Lower lobe of right lung (tissue), 2 donors: ENCODE data around the gene TMCC2. TPM values are rescaled to one million over a fixed set of nuclear protein-coding genes. Genes with fewer than 3 reads are reported as not detected.
A peak's percentile ranks its signal among the peaks of the same experiment; 100 is the strongest.
"Not testable (repeated sequence)": the region's sequence is repeated elsewhere in the genome, so short reads cannot be mapped to it uniquely, and the experiment has no call there.

Experiments used
- ATAC-seq, 2 donors: fragments of 200-7000 bp; cut with Tn5 transposase; one replicate each; pipeline ENCODE4 v1.9.1; 2020 to 2022; ENCODE audit warnings: mild to moderate bottlenecking in 2 of 2, moderate library complexity in 2 of 2
- DNase-seq: peaks from one replicate; pipeline ENCODE4 v3.0.0-alpha.2; 2020
- H3K27ac ChIP-seq: fragments of 200-600 bp; one replicate; pipeline ENCODE4 v1.8.0; 2022
- H3K27me3 ChIP-seq: fragments of 200-600 bp; one replicate; pipeline ENCODE4 v1.8.0; 2022; ENCODE audit warnings: low read depth
- H3K36me3 ChIP-seq: fragments of 200-600 bp; one replicate; pipeline ENCODE4 v1.8.0; 2022; ENCODE audit warnings: mild to moderate bottlenecking
- H3K4me1 ChIP-seq: fragments of 200-600 bp; one replicate; pipeline ENCODE4 v1.8.0; 2022
- H3K4me3 ChIP-seq: fragments of 200-600 bp; one replicate; pipeline ENCODE4 v1.8.0; 2022; ENCODE audit warnings: mild to moderate bottlenecking
- H3K9me3 ChIP-seq: fragments of 200-600 bp; one replicate; pipeline ENCODE4 v1.8.0; 2022
- intact Hi-C: fragments of 100-400 bp; cut with DNase I; formaldehyde crosslinking; loops from one replicate; pipeline ENCODE4 v1.11.0; 2022
- total RNA-seq: library from RNA; stranded (reverse); fragmentation: NEBNext Ultra II Directional; extraction: Animal tissue kit (Norgen Biotek cat#: 25700); gene quantifications from one replicate; pipeline ENCODE4 v1.2.1, GENCODE V29; 2021
- TF ChIP-seq, protein P1 (sequence below): fragments of 200-600 bp; IDR thresholded peaks from one replicate; pipeline ENCODE4 v1.8.0; 2022; ENCODE audit warnings: antibody characterized with exemption, mild to moderate bottlenecking
- donor health status: DM: no; HTN: yes; CAD: no; lungs with severe emphysema.

TMCC2 gene
- total RNA-seq, 1 donor from 2014 or later = 3.0 TPM

DNA sequence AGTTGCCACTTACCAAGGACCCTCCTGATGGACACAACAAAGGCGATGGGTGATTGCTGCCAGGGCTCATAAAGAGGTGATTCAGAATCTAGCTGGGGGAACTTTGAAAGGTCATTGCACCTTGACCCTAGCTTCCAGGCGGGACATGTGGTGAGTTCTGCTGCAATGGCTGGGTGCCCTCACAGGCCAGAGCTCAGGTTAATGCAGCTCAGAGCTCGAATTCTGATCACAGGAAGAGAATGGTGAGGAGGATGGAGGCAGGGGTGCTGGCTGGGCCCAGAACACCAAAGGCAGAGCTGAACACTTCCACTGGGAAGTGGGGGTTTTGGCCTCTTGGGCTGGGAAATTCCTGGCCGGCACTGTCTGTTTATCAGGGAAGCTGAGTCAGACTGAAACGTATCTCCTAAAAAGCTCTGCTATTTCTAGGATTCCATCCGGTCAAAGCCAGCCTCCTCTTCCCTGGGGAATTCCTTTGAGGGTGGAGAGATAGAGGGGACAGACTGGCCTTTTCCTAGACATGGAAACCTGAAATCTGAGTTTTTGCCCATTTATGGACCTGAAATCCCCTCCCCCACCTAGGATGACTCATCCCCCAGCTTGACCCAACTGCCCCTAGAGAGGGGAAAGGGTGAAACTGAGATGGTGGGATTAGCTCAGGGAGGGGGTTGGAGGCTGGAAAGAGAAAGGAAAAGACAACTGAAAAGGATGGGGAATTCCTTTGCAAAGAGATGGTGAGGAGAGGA lies 66.6 kb downstream of the TMCC2 start:
- peaks cover 15% of the 10 kb centered on the region for H3K4me1 ChIP-seq
- ATAC-seq (peak in 1 of 2 donors; percentile 72), DNase-seq (no peak)
- no peak overlapping the region for H3K4me3 ChIP-seq
- TF ChIP-seq, protein P1, sequence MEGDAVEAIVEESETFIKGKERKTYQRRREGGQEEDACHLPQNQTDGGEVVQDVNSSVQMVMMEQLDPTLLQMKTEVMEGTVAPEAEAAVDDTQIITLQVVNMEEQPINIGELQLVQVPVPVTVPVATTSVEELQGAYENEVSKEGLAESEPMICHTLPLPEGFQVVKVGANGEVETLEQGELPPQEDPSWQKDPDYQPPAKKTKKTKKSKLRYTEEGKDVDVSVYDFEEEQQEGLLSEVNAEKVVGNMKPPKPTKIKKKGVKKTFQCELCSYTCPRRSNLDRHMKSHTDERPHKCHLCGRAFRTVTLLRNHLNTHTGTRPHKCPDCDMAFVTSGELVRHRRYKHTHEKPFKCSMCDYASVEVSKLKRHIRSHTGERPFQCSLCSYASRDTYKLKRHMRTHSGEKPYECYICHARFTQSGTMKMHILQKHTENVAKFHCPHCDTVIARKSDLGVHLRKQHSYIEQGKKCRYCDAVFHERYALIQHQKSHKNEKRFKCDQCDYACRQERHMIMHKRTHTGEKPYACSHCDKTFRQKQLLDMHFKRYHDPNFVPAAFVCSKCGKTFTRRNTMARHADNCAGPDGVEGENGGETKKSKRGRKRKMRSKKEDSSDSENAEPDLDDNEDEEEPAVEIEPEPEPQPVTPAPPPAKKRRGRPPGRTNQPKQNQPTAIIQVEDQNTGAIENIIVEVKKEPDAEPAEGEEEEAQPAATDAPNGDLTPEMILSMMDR = no peak
- H3K27ac ChIP-seq = peak overlapping the region; percentile 32
- H3K9me3 ChIP-seq = no peaks in the 10 kb centered on the region
- H3K27me3 ChIP-seq = no peaks in the 10 kb centered on the region
- H3K36me3 ChIP-seq = no peaks in the 10 kb centered on the region
- intact Hi-C loops = no loop called here

DNA sequence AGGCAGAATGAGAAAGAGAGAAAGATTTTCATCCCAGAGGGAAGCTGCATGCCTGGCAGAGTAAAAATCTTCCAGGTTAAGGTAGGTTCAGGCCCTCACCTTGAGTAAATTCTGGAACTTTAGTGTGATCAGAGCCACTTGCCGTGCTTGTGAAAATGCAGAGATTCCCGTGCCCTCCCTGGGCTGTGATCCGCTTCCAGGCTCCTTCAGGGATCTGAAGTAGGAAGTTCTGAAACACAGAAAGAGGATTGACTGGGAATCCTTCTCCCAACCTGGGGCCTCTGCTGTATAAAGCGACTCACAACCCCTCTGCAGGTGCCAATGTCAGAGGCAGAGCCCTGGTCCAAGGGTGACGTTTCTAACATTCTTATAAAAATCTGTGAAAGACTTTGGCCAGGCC lies 67.2 kb downstream of the TMCC2 start:
- no peak overlapping the region for H3K27ac ChIP-seq
- ATAC-seq = no peak
- H3K9me3 ChIP-seq = no peaks in the 10 kb centered on the region
- H3K27me3 ChIP-seq = no peaks in the 10 kb centered on the region
- H3K4me3 ChIP-seq = no peak overlapping the region
- TF ChIP-seq, protein P1 = no peak
- H3K4me1 ChIP-seq = peaks cover 18% of the 10 kb centered on the region
- DNase-seq = no peak
- intact Hi-C loops = no loop called here
- H3K36me3 ChIP-seq = no peaks in the 10 kb centered on the region

DNA sequence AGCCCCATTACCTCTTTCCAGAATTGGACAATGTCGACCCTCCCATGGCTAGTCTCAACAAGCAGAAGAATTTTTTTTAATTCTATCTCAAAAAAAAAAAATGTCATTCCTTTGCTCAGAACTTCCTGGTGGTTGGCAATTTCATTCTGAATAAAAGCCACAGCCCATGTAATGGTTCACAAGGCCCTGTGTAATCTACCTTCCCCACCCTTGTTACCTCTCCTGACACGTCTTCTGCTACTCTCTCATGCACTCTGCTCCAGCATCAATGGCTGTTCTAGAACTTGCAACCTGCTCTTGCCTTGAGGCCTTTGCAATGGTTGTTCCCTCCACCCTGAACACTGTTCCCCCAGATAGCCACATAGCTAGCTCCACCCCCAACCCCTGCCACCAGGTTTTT lies 68.4 kb downstream of the TMCC2 start:
- Histone ChIP-seq H3K27ac (no peak overlapping the region), H3K27me3 (no peaks in the 10 kb centered on the region), H3K9me3 (no peaks in the 10 kb centered on the region), H3K4me3 (no peak overlapping the region), H3K4me1 (peaks cover 22% of the 10 kb centered on the region), H3K36me3 (no peaks in the 10 kb centered on the region)
- no peak for ATAC-seq
- intact Hi-C loops = no loop called here
- no peak for DNase-seq
- TF ChIP-seq, protein P1 = no peak

DNA sequence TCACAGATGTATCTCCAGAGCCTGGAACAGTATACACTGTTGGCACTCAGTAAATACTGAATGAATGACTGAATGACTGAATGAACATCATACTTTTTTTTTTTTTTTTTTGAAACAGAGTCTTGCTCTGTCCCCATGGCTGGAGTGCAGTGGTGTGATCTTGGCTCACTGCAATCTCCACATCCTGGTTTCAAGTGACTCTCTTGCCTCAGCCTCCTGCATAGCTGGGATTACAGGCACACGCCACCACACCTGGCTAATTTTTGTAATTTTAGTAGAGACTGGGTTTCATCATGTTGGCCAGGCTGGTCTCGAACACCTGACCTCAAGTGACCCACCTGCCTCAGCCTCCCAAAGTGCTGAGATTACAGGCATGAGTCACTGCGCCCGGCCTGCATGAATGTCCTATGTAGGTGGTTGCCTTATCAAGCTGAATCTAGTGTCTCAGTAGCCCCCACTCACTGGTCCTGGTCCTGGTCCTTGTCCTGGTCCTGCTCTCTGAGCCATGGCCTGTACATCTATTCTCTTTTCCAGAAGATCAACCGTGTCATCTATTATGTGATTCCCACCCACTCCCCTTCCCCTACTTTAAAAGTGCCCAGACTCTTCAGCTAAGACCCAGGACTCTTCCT lies 69.9 kb downstream of the TMCC2 start:
- H3K4me3 ChIP-seq, H3K36me3 ChIP-seq, H3K27ac ChIP-seq, intact Hi-C loops, DNase-seq, ATAC-seq, H3K27me3 ChIP-seq, H3K9me3 ChIP-seq: not testable (repeated sequence)
- peaks cover 35% of the 10 kb centered on the region for H3K4me1 ChIP-seq

DNA sequence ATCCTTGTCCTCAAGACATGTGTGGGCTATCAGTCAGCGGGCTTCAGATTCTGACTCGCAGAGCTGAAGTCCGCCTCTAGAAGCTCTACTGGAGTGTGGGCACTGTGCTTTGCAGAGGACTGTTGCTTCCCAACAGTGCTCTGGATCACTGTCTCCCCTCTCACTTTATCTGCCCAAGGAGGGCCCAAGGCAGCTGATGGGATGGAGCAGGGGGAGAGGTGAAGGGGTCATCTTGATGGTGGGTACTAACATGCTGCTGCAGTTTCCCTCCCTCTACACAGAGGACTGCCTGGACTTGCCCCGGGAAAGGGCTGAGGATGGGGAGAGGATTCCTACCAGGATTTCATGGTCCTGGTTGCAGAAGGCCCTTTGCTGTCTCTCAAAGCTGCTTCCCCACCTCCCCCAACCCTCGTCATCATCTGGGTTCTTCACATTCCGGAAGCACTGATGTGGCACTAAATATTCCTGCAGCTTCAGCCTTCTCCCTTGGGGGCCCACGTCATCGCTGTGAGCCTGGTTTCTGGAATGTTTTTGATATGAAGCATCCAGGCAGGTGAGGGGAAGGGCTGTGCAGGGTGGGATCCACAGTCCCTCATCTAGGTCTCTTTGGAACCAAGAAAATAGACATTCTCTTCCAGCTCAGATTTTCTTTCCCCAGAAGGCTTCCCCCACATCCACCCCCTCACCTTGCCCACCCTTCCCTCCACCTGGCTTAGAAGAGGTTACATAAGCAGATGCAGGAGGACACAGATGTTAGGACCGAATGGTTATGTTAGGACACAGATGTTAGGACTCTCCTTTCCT lies 70.6 kb downstream of the TMCC2 start:
- Histone ChIP-seq H3K4me3 (no peak overlapping the region), H3K27ac (no peak overlapping the region), H3K9me3 (no peaks in the 10 kb centered on the region), H3K36me3 (peaks cover 14% of the 10 kb centered on the region), H3K4me1 (peaks cover 38% of the 10 kb centered on the region), H3K27me3 (no peaks in the 10 kb centered on the region)
- TF ChIP-seq, protein P1 = no peak
- DNase-seq (no peak), ATAC-seq (peak in 1 of 2 donors; percentile 4)
- intact Hi-C loops = no loop called here
